A673 (cell line): ENCODE results near the gene BANP. TPM values are rescaled to one million over a fixed set of nuclear protein-coding genes. Genes with fewer than 3 reads are reported as not detected.
"Not testable (repeated sequence)": the region's sequence is repeated elsewhere in the genome, so short reads cannot be mapped to it uniquely, and the experiment has no call there.

Experiments
- BruUV-seq: library from RNA; stranded (reverse); fragments of 400-500 nt; replicated peaks from 2 replicates; lab custom pipeline; 2021; lab: Mats Ljungman, UMichigan
- CTCF ChIA-PET: fragments of 300-600 bp; sonication (Branson Sonifier 250); formaldehyde crosslinking; loops from one replicate; lab custom pipeline; 2022; ENCODE audit warnings: antibody characterized with exemption; lab: Charles Lee
- POLR2A ChIA-PET: fragments of 300-600 bp; sonication (Branson Sonifier 250); formaldehyde crosslinking; loops from one replicate; lab custom pipeline; 2022; ENCODE audit warnings: antibody characterized with exemption; ENCODE audit not compliant: low non-redundant PET; lab: Charles Lee
- DNase-seq: peaks from one replicate; pipeline ENCODE4 v3.0.0-alpha.2; 2015; ENCODE audit warnings: low spot score
- H3K27ac ChIP-seq: fragments of 200-600 bp; sonication (generic); 2 replicates; pipeline ENCODE4 v1.5.1; 2016; ENCODE audit warnings: mixed run types, low read depth, mild to moderate bottlenecking, mixed read lengths, antibody characterized with exemption, low read length; ENCODE audit not compliant: poor library complexity, severe bottlenecking
- H3K27me3 ChIP-seq: fragments of 200-600 bp; sonication (generic); replicated peaks from 2 replicates; pipeline ENCODE4 v1.6.1; 2017; ENCODE audit warnings: mixed run types, low read depth, mild to moderate bottlenecking, mixed read lengths, antibody characterized with exemption, low read length; ENCODE audit not compliant: insufficient read depth, poor library complexity
- H3K36me3 ChIP-seq: fragments of 200-600 bp; sonication (generic); 2 replicates; pipeline ENCODE4 v1.6.1; 2016; ENCODE audit warnings: mixed run types, mild to moderate bottlenecking, mixed read lengths, antibody characterized with exemption, low read length; ENCODE audit not compliant: insufficient read depth, poor library complexity, severe bottlenecking
- H3K4me1 ChIP-seq: fragments of 200-600 bp; sonication (generic); 2 replicates; pipeline ENCODE4 v1.6.1; 2017; ENCODE audit warnings: mixed run types, mild to moderate bottlenecking, mixed read lengths, antibody characterized with exemption, low read length; ENCODE audit not compliant: insufficient read depth, poor library complexity, severe bottlenecking
- H3K4me3 ChIP-seq: fragments of 200-600 bp; sonication (generic); 2 replicates; pipeline ENCODE4 v1.5.1; 2016; ENCODE audit warnings: low read depth, mixed run types, mild to moderate bottlenecking, mixed read lengths, low read length; ENCODE audit not compliant: poor library complexity, severe bottlenecking
- H3K9me3 ChIP-seq: fragments of 200-600 bp; sonication (generic); 2 replicates; pipeline ENCODE4 v1.6.1; 2016; ENCODE audit warnings: mixed run types, low read depth, mild to moderate bottlenecking, mixed read lengths, antibody characterized with exemption, low read length; ENCODE audit not compliant: poor library complexity, severe bottlenecking
- EZH2 ChIP-seq: fragments of 200-600 bp; sonication (generic); IDR thresholded peaks from 2 replicates; pipeline ENCODE4 v1.6.1; 2017; ENCODE audit warnings: borderline replicate concordance, low read depth, mild to moderate bottlenecking, mixed read lengths, antibody characterized with exemption, low read length; ENCODE audit not compliant: poor library complexity, severe bottlenecking
- intact Hi-C: fragments of 100-400 bp; cut with micrococcal nuclease; formaldehyde crosslinking; loops from one replicate; pipeline ENCODE4 v1.10.0; 2022; ENCODE audit not compliant: unreplicated experiment
- total RNA-seq: library from RNA; stranded (reverse); gene quantifications from 2 replicates; pipeline ENCODE4 v1.2.3, GENCODE V29; 2021
- TF ChIP-seq, protein P1 (sequence below): fragments of 300-800, 200-600 bp; sonication (generic); conservative IDR thresholded peaks from 2 replicates; pipeline ENCODE4 v1.5.1; 2017; ENCODE audit warnings: low read depth, mild to moderate bottlenecking, antibody characterized with exemption, low read length, moderate library complexity, mixed read lengths

The BANP gene
- total RNA-seq, 1 experiment from 2014 or later: 44.3 TPM

GRCh38 chr16:88035292-88035691, 84.1 kb downstream of the BANP start:
- ChIA-PET CTCF (no interaction called here), POLR2A (no interaction called here)
- no peaks in the 10 kb centered on the region for H3K27me3 ChIP-seq
- no peaks in the 10 kb centered on the region for H3K4me1 ChIP-seq
- H3K9me3 ChIP-seq: no peaks in the 10 kb centered on the region
- no peak for DNase-seq
- no peaks in the 10 kb centered on the region for H3K36me3 ChIP-seq
- intact Hi-C loops: no loop called here
- no peak overlapping the region for H3K4me3 ChIP-seq
- no peak for TF ChIP-seq EZH2
- TF ChIP-seq, protein P1, sequence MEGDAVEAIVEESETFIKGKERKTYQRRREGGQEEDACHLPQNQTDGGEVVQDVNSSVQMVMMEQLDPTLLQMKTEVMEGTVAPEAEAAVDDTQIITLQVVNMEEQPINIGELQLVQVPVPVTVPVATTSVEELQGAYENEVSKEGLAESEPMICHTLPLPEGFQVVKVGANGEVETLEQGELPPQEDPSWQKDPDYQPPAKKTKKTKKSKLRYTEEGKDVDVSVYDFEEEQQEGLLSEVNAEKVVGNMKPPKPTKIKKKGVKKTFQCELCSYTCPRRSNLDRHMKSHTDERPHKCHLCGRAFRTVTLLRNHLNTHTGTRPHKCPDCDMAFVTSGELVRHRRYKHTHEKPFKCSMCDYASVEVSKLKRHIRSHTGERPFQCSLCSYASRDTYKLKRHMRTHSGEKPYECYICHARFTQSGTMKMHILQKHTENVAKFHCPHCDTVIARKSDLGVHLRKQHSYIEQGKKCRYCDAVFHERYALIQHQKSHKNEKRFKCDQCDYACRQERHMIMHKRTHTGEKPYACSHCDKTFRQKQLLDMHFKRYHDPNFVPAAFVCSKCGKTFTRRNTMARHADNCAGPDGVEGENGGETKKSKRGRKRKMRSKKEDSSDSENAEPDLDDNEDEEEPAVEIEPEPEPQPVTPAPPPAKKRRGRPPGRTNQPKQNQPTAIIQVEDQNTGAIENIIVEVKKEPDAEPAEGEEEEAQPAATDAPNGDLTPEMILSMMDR: no peak
- BruUV-seq: no TSS peak
- no peak overlapping the region for H3K27ac ChIP-seq

DNA sequence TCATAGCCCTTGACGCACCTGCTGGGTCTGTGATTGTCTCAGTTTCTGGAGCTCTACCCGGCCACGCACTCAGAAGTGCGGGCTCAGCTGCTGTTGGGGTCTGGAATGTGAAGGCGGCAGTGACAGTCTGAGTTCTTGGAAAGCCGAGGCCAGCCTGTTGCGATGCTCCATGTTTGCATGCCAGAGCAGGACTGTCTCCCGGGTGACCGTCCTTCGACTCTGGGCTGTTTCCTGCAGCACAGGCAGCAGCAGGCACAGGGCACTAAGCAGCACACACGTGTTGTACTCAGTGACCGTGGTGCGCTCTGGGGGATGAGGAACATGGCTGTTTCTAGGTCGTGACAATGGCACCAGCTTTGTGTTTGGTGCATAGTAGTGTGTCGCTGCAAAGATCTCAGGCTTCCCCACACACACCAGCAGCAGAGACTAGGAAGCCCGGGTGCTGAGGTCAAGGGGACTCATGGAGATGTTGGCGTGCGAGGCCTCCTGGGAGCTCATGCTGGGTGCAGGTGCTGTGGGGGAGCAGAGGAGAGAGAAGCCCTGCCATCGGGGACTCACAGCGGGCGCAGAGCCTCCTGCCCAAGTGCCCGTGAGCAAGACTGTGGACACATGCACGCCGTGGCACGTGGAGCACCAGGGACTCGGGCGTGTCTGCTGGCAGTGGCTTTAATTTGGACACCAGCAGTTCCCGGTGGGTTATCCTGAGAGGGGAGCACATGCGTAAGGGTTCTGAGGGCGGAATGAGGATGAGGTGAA, 84.8 kb downstream of the BANP start:
- POLR2A ChIA-PET, BruUV-seq, intact Hi-C loops, H3K27ac ChIP-seq, H3K27me3 ChIP-seq, H3K9me3 ChIP-seq, H3K36me3 ChIP-seq, H3K4me3 ChIP-seq, H3K4me1 ChIP-seq, DNase-seq, CTCF ChIA-PET: not testable (repeated sequence)

GRCh38 chr16:88036640-88036996, 85.4 kb downstream of the BANP start:
- H3K4me3 ChIP-seq, H3K27me3 ChIP-seq, H3K27ac ChIP-seq, H3K9me3 ChIP-seq, CTCF ChIA-PET, intact Hi-C loops, DNase-seq, H3K36me3 ChIP-seq, H3K4me1 ChIP-seq, POLR2A ChIA-PET, BruUV-seq: not testable (repeated sequence)

GRCh38 chr16:88037359-88037758, 86.1 kb downstream of the BANP start:
- H3K4me3 ChIP-seq, CTCF ChIA-PET, H3K9me3 ChIP-seq, H3K27me3 ChIP-seq, POLR2A ChIA-PET, DNase-seq, H3K27ac ChIP-seq, BruUV-seq, intact Hi-C loops, H3K36me3 ChIP-seq, H3K4me1 ChIP-seq: not testable (repeated sequence)

- H3K27ac ChIP-seq, H3K27me3 ChIP-seq, H3K9me3 ChIP-seq, intact Hi-C loops, BruUV-seq, DNase-seq, CTCF ChIA-PET, POLR2A ChIA-PET, H3K36me3 ChIP-seq, H3K4me3 ChIP-seq, H3K4me1 ChIP-seq: not testable (repeated sequence)
These were observed 86.8 kb downstream of the BANP start for GRCh38 chr16:88037876-88038525.

- intact Hi-C loops, H3K4me1 ChIP-seq, CTCF ChIA-PET, H3K27ac ChIP-seq, DNase-seq, H3K27me3 ChIP-seq, H3K36me3 ChIP-seq, H3K4me3 ChIP-seq, POLR2A ChIA-PET, H3K9me3 ChIP-seq, BruUV-seq: not testable (repeated sequence)
These were observed 87.3 kb downstream of the BANP start for GRCh38 chr16:88038526-88038908.
